IPS-11a (cell line): ENCODE measurements around the gene KIF5C.
"Not testable (repeated sequence)": the region's sequence is repeated elsewhere in the genome, so short reads cannot be mapped to it uniquely, and the experiment has no call there.

ENCODE experiments used
- H3K4me3 ChIP-seq: one replicate; pipeline ENCODE4 v1.5.1; 2013; ENCODE audit warnings: low read depth, low read length, control low read depth

Gene KIF5C

GRCh38 chr2:148959745-148960144 lies 84.7 kb downstream of the KIF5C start:
- no peak overlapping the region for H3K4me3 ChIP-seq

GRCh38 chr2:148960483-148960882 lies 85.5 kb downstream of the KIF5C start:
- H3K4me3 ChIP-seq: no peak overlapping the region

GRCh38 chr2:148963461-148963860 lies 88.4 kb downstream of the KIF5C start:
- H3K4me3 ChIP-seq: no peak overlapping the region

GRCh38 chr2:148965623-148966437 lies 90.8 kb downstream of the KIF5C start:
- H3K4me3 ChIP-seq: no peak overlapping the region

GRCh38 chr2:148966438-148966758 lies 91.4 kb downstream of the KIF5C start:
- no peak overlapping the region for H3K4me3 ChIP-seq

GRCh38 chr2:148967056-148967455 lies 92.0 kb downstream of the KIF5C start:
- H3K4me3 ChIP-seq: no peak overlapping the region

- no peak overlapping the region for H3K4me3 ChIP-seq
Measured at GRCh38 chr2:148967578-148967977, 92.6 kb downstream of the KIF5C start.

GRCh38 chr2:148968301-148968700 lies 93.3 kb downstream of the KIF5C start:
- H3K4me3 ChIP-seq: no peak overlapping the region

GRCh38 chr2:148968776-148969319 lies 93.8 kb downstream of the KIF5C start:
- no peak overlapping the region for H3K4me3 ChIP-seq

GRCh38 chr2:148969659-148970061 lies 94.6 kb downstream of the KIF5C start:
- no peak overlapping the region for H3K4me3 ChIP-seq

GRCh38 chr2:148970385-148970784 lies 95.4 kb downstream of the KIF5C start:
- H3K4me3 ChIP-seq: no peak overlapping the region

GRCh38 chr2:148971547-148971946 lies 96.5 kb downstream of the KIF5C start:
- H3K4me3 ChIP-seq: no peak overlapping the region

GRCh38 chr2:148974095-148974494 lies 99.1 kb downstream of the KIF5C start:
- H3K4me3 ChIP-seq: no peak overlapping the region

GRCh38 chr2:148978026-148978685 lies 103.1 kb downstream of the KIF5C start:
- H3K4me3 ChIP-seq: no peak overlapping the region

GRCh38 chr2:148978706-148979105 lies 103.7 kb downstream of the KIF5C start:
- H3K4me3 ChIP-seq: no peak overlapping the region

- H3K4me3 ChIP-seq: no peak overlapping the region
Measured at GRCh38 chr2:148979164-148979918, 104.3 kb downstream of the KIF5C start.

- no peak overlapping the region for H3K4me3 ChIP-seq
Measured at GRCh38 chr2:148979919-148980277, 104.9 kb downstream of the KIF5C start.

GRCh38 chr2:148980496-148980895 lies 105.5 kb downstream of the KIF5C start:
- not testable (repeated sequence) for H3K4me3 ChIP-seq

- no peak overlapping the region for H3K4me3 ChIP-seq
Measured at GRCh38 chr2:148981324-148981723, 106.3 kb downstream of the KIF5C start.

- no peak overlapping the region for H3K4me3 ChIP-seq
Measured at GRCh38 chr2:148981781-148982180, 106.8 kb downstream of the KIF5C start.

GRCh38 chr2:148982282-148982681 lies 107.3 kb downstream of the KIF5C start:
- H3K4me3 ChIP-seq: no peak overlapping the region

- H3K4me3 ChIP-seq: no peak overlapping the region
Measured at GRCh38 chr2:148983896-148984295, 108.9 kb downstream of the KIF5C start.
